Muscle of leg (tissue), 11 donors: ENCODE data around the gene TBC1D9B. TPM values are rescaled to one million over a fixed set of nuclear protein-coding genes. Genes with fewer than 3 reads are reported as not detected.

Source experiments
- DNase-seq: peaks from one replicate; pipeline ENCODE4 v3.0.0; 2013
- H3K27ac ChIP-seq: one replicate; pipeline ENCODE4 v1.5.1; 2013; ENCODE audit warnings: mild to moderate bottlenecking, low read length, control low read depth
- H3K27me3 ChIP-seq: one replicate; pipeline ENCODE4 v1.6.1; 2013; ENCODE audit warnings: low read length; ENCODE audit not compliant: control insufficient read depth, insufficient read depth
- H3K36me3 ChIP-seq: one replicate; pipeline ENCODE4 v1.6.1; 2013; ENCODE audit warnings: low read length; ENCODE audit not compliant: control insufficient read depth, insufficient read depth
- H3K4me1 ChIP-seq: one replicate; pipeline ENCODE4 v1.6.1; 2013; ENCODE audit warnings: low read length; ENCODE audit not compliant: control insufficient read depth, insufficient read depth
- H3K4me3 ChIP-seq: one replicate; pipeline ENCODE4 v1.5.1; 2013; ENCODE audit warnings: low read length, control low read depth
- H3K9me3 ChIP-seq: replicated peaks from 2 replicates; pipeline ENCODE4 v1.6.1; 2013; ENCODE audit warnings: low read depth, low read length; ENCODE audit not compliant: control insufficient read depth
- WGBS: methylation state at CpG from one replicate; pipeline ENCODE4 v1.1.5; 2013; ENCODE audit warnings: missing lambda C conversion rate; ENCODE audit not compliant: insufficient coverage; 5-methylcytosine and 5-hydroxymethylcytosine counted together
- polyA plus RNA-seq, 8 donors: library from polyadenylated mRNA; unstranded; fragments of 120-200 nt; gene quantifications; one replicate each; pipeline versions ENCODE4 v1.2.1 to v1.2.3, GENCODE V29; 2013; ENCODE audit warnings: inconsistent platforms in 1 of 8, low replicate concordance in 1 of 8; ENCODE audit not compliant: insufficient read length in 8 of 8, insufficient read depth in 1 of 8
- total RNA-seq: library from RNA; stranded (reverse); fragments of 120-200 nt; gene quantifications from one replicate; pipeline ENCODE4 v1.2.4, GENCODE V29; 2013

TBC1D9B gene
- total and polyA plus RNA-seq, 9 donors: 20.1 to 71.7 (median 53.8) TPM

- Histone ChIP-seq H3K36me3 (peaks cover 86% of the 10 kb centered on the region), H3K9me3 (no peaks in the 10 kb centered on the region), H3K4me1 (peaks cover 4% of the 10 kb centered on the region), H3K27ac (no peak overlapping the region), H3K27me3 (no peaks in the 10 kb centered on the region), H3K4me3 (no peak overlapping the region)
- DNase-seq: no peak
- WGBS: 77% methylated on average over 2 of the region's 3 CpGs
These were observed 36.7 kb downstream of the TBC1D9B start for GRCh38 chr5:179870952-179871351.

- peak; percentile 67 for DNase-seq
- H3K4me1 ChIP-seq: peaks cover 4% of the 10 kb centered on the region
- H3K27ac ChIP-seq: no peak overlapping the region
- 62% methylated on average over 12 of the region's 17 CpGs for WGBS
- no peaks in the 10 kb centered on the region for H3K9me3 ChIP-seq
- H3K36me3 ChIP-seq: peaks cover 82% of the 10 kb centered on the region
- no peaks in the 10 kb centered on the region for H3K27me3 ChIP-seq
- no peak overlapping the region for H3K4me3 ChIP-seq
These were observed 37.2 kb downstream of the TBC1D9B start for GRCh38 chr5:179870403-179870903.

GRCh38 chr5:179869641-179870402 lies 37.9 kb downstream of the TBC1D9B start:
- Histone ChIP-seq H3K27me3 (no peaks in the 10 kb centered on the region), H3K4me1 (peaks cover 4% of the 10 kb centered on the region), H3K9me3 (no peaks in the 10 kb centered on the region), H3K4me3 (no peak overlapping the region), H3K36me3 (peaks cover 83% of the 10 kb centered on the region), H3K27ac (no peak overlapping the region)
- DNase-seq: no peak
- 79% methylated on average over 13 of the region's 16 CpGs for WGBS

- Histone ChIP-seq H3K27me3 (no peaks in the 10 kb centered on the region), H3K4me3 (no peak overlapping the region), H3K9me3 (no peaks in the 10 kb centered on the region), H3K36me3 (peaks cover 81% of the 10 kb centered on the region), H3K27ac (no peak overlapping the region), H3K4me1 (peaks cover 4% of the 10 kb centered on the region)
- 78% methylated on average over 4 of the region's 5 CpGs for WGBS
- no peak for DNase-seq
These were observed 38.6 kb downstream of the TBC1D9B start for GRCh38 chr5:179869101-179869500.

GRCh38 chr5:179868541-179868940 lies 39.2 kb downstream of the TBC1D9B start:
- DNase-seq: no peak
- Histone ChIP-seq H3K27ac (no peak overlapping the region), H3K9me3 (no peaks in the 10 kb centered on the region), H3K36me3 (peaks cover 81% of the 10 kb centered on the region), H3K27me3 (no peaks in the 10 kb centered on the region), H3K4me3 (no peak overlapping the region), H3K4me1 (peaks cover 4% of the 10 kb centered on the region)
- WGBS: 94% methylated on average over 14 of the region's 14 CpGs

- DNase-seq: no peak
- no peaks in the 10 kb centered on the region for H3K27me3 ChIP-seq
- H3K4me1 ChIP-seq: peaks cover 4% of the 10 kb centered on the region
- H3K9me3 ChIP-seq: peaks cover 1% of the 10 kb centered on the region
- H3K4me3 ChIP-seq: no peak overlapping the region
- 81% methylated on average over 9 of the region's 11 CpGs for WGBS
- H3K36me3 ChIP-seq: peaks cover 81% of the 10 kb centered on the region
- no peak overlapping the region for H3K27ac ChIP-seq
These were observed 40.2 kb downstream of the TBC1D9B start for GRCh38 chr5:179867476-179867875.

GRCh38 chr5:179867079-179867465 lies 40.6 kb downstream of the TBC1D9B start:
- Histone ChIP-seq H3K27me3 (no peaks in the 10 kb centered on the region), H3K4me3 (no peak overlapping the region), H3K36me3 (peaks cover 81% of the 10 kb centered on the region), H3K4me1 (peaks cover under 1% of the 10 kb centered on the region), H3K9me3 (peaks cover 5% of the 10 kb centered on the region), H3K27ac (no peak overlapping the region)
- no peak for DNase-seq
- 74% methylated on average over 6 of the region's 6 CpGs for WGBS

GRCh38 chr5:179866241-179867078 lies 41.2 kb downstream of the TBC1D9B start:
- Histone ChIP-seq H3K27me3 (no peaks in the 10 kb centered on the region), H3K4me1 (no peaks in the 10 kb centered on the region), H3K9me3 (peaks cover 6% of the 10 kb centered on the region), H3K27ac (no peak overlapping the region), H3K4me3 (no peak overlapping the region), H3K36me3 (peaks cover 83% of the 10 kb centered on the region)
- no peak for DNase-seq
- 77% methylated on average over 21 of the region's 21 CpGs for WGBS

GRCh38 chr5:179865491-179866240 lies 42.0 kb downstream of the TBC1D9B start:
- WGBS: 82% methylated on average over 6 of the region's 15 CpGs
- peaks cover 79% of the 10 kb centered on the region for H3K36me3 ChIP-seq
- DNase-seq: no peak
- H3K4me3 ChIP-seq: no peak overlapping the region
- H3K27ac ChIP-seq: no peak overlapping the region
- no peaks in the 10 kb centered on the region for H3K4me1 ChIP-seq
- no peaks in the 10 kb centered on the region for H3K27me3 ChIP-seq
- peaks cover 6% of the 10 kb centered on the region for H3K9me3 ChIP-seq

- 81% methylated on average over 4 of the region's 7 CpGs for WGBS
- H3K27ac ChIP-seq: no peak overlapping the region
- H3K27me3 ChIP-seq: no peaks in the 10 kb centered on the region
- H3K4me3 ChIP-seq: no peak overlapping the region
- peaks cover 4% of the 10 kb centered on the region for H3K4me1 ChIP-seq
- DNase-seq: no peak
- H3K36me3 ChIP-seq: peaks cover 69% of the 10 kb centered on the region
- peaks cover 6% of the 10 kb centered on the region for H3K9me3 ChIP-seq
These were observed 43.0 kb downstream of the TBC1D9B start for GRCh38 chr5:179864686-179865085.
